Measurements from ENCODE around the gene ZKSCAN5.

The ZKSCAN5 gene

DNA sequence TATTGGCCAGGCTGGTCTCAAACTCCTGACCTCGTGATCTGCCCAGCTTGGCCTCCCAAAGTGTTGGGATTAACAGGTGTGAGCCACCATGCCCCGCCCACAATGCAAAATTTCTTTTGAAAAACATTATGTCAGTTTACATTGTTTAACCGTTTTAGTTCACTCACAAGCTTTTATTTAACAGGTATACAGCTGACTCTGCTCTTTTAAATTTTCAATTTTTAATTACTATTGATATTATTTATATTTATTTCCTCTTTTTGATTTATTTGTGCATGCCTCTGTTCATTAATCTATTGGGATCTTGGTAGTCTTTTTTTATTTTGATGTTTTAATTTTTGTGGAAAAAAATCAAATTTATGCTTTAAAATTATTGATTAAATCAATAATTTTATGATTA is 16.9 kb downstream of the ZKSCAN5 start:
- no peak for DNase-seq
- H3K4me3 Mint-ChIP-seq, result no peak overlapping the region
- H3K36me3 Mint-ChIP-seq (ENCODE audit: low read depth), result peaks cover 72% of the 10 kb centered on the region
- H3K27ac Mint-ChIP-seq, result no peak overlapping the region
- peaks cover 3% of the 10 kb centered on the region for H3K27me3 Mint-ChIP-seq (ENCODE audit: low read depth, poor library complexity)
- TF ChIP-seq, protein P1, sequence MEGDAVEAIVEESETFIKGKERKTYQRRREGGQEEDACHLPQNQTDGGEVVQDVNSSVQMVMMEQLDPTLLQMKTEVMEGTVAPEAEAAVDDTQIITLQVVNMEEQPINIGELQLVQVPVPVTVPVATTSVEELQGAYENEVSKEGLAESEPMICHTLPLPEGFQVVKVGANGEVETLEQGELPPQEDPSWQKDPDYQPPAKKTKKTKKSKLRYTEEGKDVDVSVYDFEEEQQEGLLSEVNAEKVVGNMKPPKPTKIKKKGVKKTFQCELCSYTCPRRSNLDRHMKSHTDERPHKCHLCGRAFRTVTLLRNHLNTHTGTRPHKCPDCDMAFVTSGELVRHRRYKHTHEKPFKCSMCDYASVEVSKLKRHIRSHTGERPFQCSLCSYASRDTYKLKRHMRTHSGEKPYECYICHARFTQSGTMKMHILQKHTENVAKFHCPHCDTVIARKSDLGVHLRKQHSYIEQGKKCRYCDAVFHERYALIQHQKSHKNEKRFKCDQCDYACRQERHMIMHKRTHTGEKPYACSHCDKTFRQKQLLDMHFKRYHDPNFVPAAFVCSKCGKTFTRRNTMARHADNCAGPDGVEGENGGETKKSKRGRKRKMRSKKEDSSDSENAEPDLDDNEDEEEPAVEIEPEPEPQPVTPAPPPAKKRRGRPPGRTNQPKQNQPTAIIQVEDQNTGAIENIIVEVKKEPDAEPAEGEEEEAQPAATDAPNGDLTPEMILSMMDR (IDR thresholded peaks at IDR 0.05), result no peak
- no peaks in the 10 kb centered on the region for H3K4me1 Mint-ChIP-seq
- peaks cover 8% of the 10 kb centered on the region for H3K9me3 Mint-ChIP-seq

GRCh38 chr7:99525713-99526440 is 21.4 kb downstream of the ZKSCAN5 start:
- H3K4me1 Mint-ChIP-seq, result no peaks in the 10 kb centered on the region
- peaks cover 3% of the 10 kb centered on the region for H3K27me3 Mint-ChIP-seq (ENCODE audit: low read depth, poor library complexity)
- no peak for DNase-seq
- H3K27ac Mint-ChIP-seq, result peak overlapping the region; percentile 15
- peaks cover 88% of the 10 kb centered on the region for H3K36me3 Mint-ChIP-seq (ENCODE audit: low read depth)
- TF ChIP-seq, protein P1 (IDR thresholded peaks at IDR 0.05), result no peak
- peaks cover 49% of the 10 kb centered on the region for H3K9me3 Mint-ChIP-seq
- H3K4me3 Mint-ChIP-seq, result no peak overlapping the region

DNA sequence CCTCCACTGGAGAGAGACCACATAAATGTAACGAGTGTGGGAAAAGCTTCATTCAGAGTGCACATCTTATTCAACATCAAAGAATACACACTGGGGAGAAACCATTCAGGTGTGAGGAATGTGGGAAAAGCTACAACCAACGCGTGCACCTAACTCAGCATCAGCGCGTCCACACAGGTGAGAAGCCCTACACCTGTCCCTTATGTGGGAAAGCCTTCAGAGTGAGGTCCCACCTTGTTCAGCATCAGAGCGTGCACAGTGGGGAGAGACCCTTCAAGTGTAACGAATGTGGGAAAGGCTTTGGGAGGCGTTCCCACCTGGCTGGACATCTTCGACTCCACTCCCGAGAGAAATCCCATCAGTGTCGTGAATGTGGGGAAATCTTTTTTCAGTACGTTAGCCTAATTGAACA is 26.9 kb downstream of the ZKSCAN5 start:
- DNase-seq, result no peak
- peaks cover 7% of the 10 kb centered on the region for H3K27me3 Mint-ChIP-seq (ENCODE audit: low read depth, poor library complexity)
- peaks cover 95% of the 10 kb centered on the region for H3K9me3 Mint-ChIP-seq
- TF ChIP-seq, protein P1 (IDR thresholded peaks at IDR 0.05), result no peak
- no peak overlapping the region for H3K27ac Mint-ChIP-seq
- peaks cover 90% of the 10 kb centered on the region for H3K36me3 Mint-ChIP-seq (ENCODE audit: low read depth)
- H3K4me1 Mint-ChIP-seq, result no peaks in the 10 kb centered on the region
- no peak overlapping the region for H3K4me3 Mint-ChIP-seq

DNA sequence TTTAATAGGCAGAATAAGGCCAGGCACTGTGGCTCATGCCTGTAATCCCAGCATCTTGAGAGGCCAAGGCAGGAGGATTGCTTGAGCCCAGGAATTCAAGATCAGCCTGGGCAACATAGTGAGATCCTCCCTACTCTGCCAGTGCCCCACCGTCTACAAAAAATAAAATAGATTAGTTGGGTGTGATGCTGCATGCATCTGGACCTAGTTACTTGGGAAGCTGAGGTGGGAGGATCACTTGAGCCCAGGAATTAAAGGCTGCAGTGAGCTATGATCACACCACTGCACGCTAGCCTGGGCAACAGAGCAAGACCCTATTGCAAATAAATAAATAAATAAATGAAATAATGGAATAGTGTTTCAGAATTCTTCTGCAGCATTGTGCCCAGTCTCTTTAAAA is 31.2 kb downstream of the ZKSCAN5 start:
- Mint-ChIP-seq H3K27me3 (ENCODE audit: low read depth, poor library complexity) (peaks cover 4% of the 10 kb centered on the region), H3K36me3 (ENCODE audit: low read depth) (peaks cover 68% of the 10 kb centered on the region), H3K4me1 (no peaks in the 10 kb centered on the region), H3K9me3 (peaks cover 98% of the 10 kb centered on the region), H3K27ac (no peak overlapping the region), H3K4me3 (no peak overlapping the region)
- TF ChIP-seq, protein P1 (IDR thresholded peaks at IDR 0.05), result no peak
- no peak for DNase-seq

DNA sequence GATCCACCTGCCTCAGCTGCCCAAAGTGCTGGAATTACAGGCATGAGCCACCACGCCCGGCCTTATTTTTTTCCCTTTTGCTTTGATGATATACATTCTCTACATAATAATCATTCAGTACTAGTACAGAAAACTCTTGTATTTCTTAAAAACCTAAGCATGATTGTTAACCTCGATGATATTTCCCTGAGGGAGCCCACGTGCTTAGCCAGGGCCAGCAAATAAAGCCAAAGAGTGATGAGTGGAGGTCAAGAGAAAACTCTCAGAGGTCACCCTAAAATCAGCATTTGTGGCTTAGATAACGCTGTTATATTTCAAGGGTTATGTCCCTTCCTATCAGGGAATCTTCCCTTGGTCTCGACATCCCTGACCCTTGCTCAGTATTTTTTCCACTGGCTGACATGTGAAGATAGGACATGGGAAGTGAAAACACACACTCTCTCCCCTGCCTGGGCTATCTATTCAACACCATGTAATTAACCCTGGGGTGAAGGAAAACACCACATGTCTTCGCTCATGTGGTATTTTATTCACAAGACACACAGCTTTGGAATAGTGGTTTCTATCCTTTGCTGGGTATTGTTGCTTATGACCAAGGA is 34.9 kb downstream of the ZKSCAN5 start:
- peaks cover 98% of the 10 kb centered on the region for H3K9me3 Mint-ChIP-seq
- TF ChIP-seq, protein P1 (IDR thresholded peaks at IDR 0.05), result no peak
- H3K27ac Mint-ChIP-seq, result no peak overlapping the region
- H3K36me3 Mint-ChIP-seq (ENCODE audit: low read depth), result peaks cover 66% of the 10 kb centered on the region
- peaks cover 14% of the 10 kb centered on the region for H3K27me3 Mint-ChIP-seq (ENCODE audit: low read depth, poor library complexity)
- H3K4me1 Mint-ChIP-seq, result no peaks in the 10 kb centered on the region
- H3K4me3 Mint-ChIP-seq, result no peak overlapping the region
- DNase-seq, result no peak

DNA sequence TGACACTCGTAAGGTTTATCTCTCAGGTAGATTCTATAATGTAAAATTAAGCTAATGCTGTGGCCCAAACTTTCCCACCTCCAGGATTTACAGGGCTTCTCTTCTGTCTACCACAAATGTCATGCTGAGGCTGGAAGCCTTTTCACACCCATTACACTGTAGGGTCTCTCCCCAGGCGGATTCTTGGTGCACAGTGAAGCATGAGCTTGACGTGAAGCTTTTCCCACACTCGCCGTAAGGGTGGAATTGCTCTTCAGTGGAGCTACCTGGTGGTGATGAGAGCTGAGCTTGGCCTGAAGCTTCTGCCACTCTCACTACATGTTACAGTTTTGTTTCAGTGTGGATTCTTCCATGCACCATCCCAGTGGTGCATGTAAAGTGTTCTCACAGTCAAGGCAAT is 36.1 kb downstream of the ZKSCAN5 start:
- no peak for DNase-seq
- Mint-ChIP-seq H3K27ac (no peak overlapping the region), H3K36me3 (ENCODE audit: low read depth) (peaks cover 72% of the 10 kb centered on the region), H3K4me1 (no peaks in the 10 kb centered on the region), H3K9me3 (peaks cover 100% of the 10 kb centered on the region), H3K27me3 (ENCODE audit: low read depth, poor library complexity) (peaks cover 14% of the 10 kb centered on the region), H3K4me3 (no peak overlapping the region)
- TF ChIP-seq, protein P1 (IDR thresholded peaks at IDR 0.05), result no peak
